Right renal pelvis (tissue), 4 donors: Measurements from ENCODE around the gene ADAMTS17. TPM values are rescaled to one million over a fixed set of nuclear protein-coding genes. Genes with fewer than 3 reads are reported as not detected.

Experiments used
- DNase-seq, 4 donors: peaks; one replicate each; pipeline ENCODE4 v3.0.0-alpha.2; 2013; ENCODE audit warnings: low read depth in 4 of 4, low spot score in 3 of 4, missing footprints in 1 of 4
- polyA plus RNA-seq, 4 donors: library from polyadenylated mRNA; unstranded; fragments of 120-200 nt; gene quantifications; one replicate each; pipeline ENCODE4 v1.2.1, GENCODE V29; 2013; ENCODE audit not compliant: insufficient read length in 4 of 4

Gene ADAMTS17
- polyA plus RNA-seq, 4 donors: 1.9 to 3.4 (median 2.6) TPM

GRCh38 chr15:100252779-100253417 is 88.9 kb downstream of the ADAMTS17 start:
- no peak for DNase-seq

GRCh38 chr15:100252359-100252758 is 89.4 kb downstream of the ADAMTS17 start:
- no peak for DNase-seq

- DNase-seq: no peak
Measured at GRCh38 chr15:100250176-100250800, 91.5 kb downstream of the ADAMTS17 start.

- DNase-seq: no peak
Measured at GRCh38 chr15:100249096-100249815, 92.5 kb downstream of the ADAMTS17 start.

GRCh38 chr15:100248236-100248635 is 93.5 kb downstream of the ADAMTS17 start:
- no peak for DNase-seq

- DNase-seq: no peak
Measured at GRCh38 chr15:100247228-100248225, 94.2 kb downstream of the ADAMTS17 start.

GRCh38 chr15:100245855-100246254 is 95.9 kb downstream of the ADAMTS17 start:
- no peak for DNase-seq

GRCh38 chr15:100245487-100245820 is 96.3 kb downstream of the ADAMTS17 start:
- DNase-seq: no peak

- DNase-seq: no peak
Measured at GRCh38 chr15:100244796-100245486, 96.8 kb downstream of the ADAMTS17 start.

- DNase-seq: no peak
Measured at GRCh38 chr15:100242989-100243388, 98.8 kb downstream of the ADAMTS17 start.

GRCh38 chr15:100241572-100242482 is 99.9 kb downstream of the ADAMTS17 start:
- DNase-seq: no peak

- no peak for DNase-seq
Measured at GRCh38 chr15:100236981-100237720, 104.6 kb downstream of the ADAMTS17 start.

GRCh38 chr15:100235030-100235617 is 106.7 kb downstream of the ADAMTS17 start:
- DNase-seq: no peak

GRCh38 chr15:100234158-100235029 is 107.4 kb downstream of the ADAMTS17 start:
- DNase-seq: no peak

- no peak for DNase-seq
Measured at GRCh38 chr15:100230784-100231183, 111.0 kb downstream of the ADAMTS17 start.

- no peak for DNase-seq
Measured at GRCh38 chr15:100229181-100230163, 112.3 kb downstream of the ADAMTS17 start.
